ENCODE results near the gene LMF1. TPM values are rescaled to one million over a fixed set of nuclear protein-coding genes. Genes with fewer than 3 reads are reported as not detected.

The LMF1 gene
- polyA plus RNA-seq, 1 donor (not counting 4 experiments of a cell fraction or from before 2014, with no cell fraction given) = 3.1 TPM

DNA sequence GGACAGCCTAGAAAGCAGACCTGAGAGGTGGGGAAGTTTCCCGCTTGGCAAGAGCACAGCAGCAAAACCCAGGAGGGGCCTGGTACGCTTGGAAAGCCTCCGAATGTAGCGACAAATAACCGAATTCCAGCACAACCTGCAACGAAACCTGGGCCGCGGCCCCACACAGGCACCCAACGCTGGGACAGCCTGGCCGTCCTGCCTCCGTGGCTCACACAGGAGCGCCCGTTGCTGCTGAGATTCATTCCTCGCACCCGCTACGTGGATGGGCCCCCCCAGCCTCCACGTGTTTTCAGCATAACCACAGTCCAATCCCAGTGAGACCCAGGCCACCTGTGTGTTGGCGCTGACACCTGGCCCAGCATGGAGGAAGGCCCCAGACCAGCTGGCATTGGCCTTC, 42.9 kb downstream of the LMF1 start:
- no peaks in the 10 kb centered on the region for H4K20me1 ChIP-seq (ENCODE audit: control insufficient read depth, extremely low read depth, insufficient read depth, low read length)
- TF ChIP-seq EZH2 (IDR thresholded peaks at IDR 0.05; ENCODE audit: low read length) = no peak
- TF ChIP-seq, protein P1, sequence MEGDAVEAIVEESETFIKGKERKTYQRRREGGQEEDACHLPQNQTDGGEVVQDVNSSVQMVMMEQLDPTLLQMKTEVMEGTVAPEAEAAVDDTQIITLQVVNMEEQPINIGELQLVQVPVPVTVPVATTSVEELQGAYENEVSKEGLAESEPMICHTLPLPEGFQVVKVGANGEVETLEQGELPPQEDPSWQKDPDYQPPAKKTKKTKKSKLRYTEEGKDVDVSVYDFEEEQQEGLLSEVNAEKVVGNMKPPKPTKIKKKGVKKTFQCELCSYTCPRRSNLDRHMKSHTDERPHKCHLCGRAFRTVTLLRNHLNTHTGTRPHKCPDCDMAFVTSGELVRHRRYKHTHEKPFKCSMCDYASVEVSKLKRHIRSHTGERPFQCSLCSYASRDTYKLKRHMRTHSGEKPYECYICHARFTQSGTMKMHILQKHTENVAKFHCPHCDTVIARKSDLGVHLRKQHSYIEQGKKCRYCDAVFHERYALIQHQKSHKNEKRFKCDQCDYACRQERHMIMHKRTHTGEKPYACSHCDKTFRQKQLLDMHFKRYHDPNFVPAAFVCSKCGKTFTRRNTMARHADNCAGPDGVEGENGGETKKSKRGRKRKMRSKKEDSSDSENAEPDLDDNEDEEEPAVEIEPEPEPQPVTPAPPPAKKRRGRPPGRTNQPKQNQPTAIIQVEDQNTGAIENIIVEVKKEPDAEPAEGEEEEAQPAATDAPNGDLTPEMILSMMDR (optimal IDR thresholded peaks at IDR 0.05 in 1 of 3, IDR thresholded peaks at IDR 0.05 in 1 of 3, conservative IDR thresholded peaks at IDR 0.05 in 1 of 3; ENCODE audit: extremely low read depth in 1 of 3, insufficient read depth in 2 of 3, low read length in 3 of 3) = no peak
- H3K27me3 ChIP-seq (ENCODE audit: control insufficient read depth, extremely low read depth, insufficient read depth, low read length) = no peaks in the 10 kb centered on the region
- DNase-seq (ENCODE audit: low read depth, low spot score) (no peak), FAIRE-seq (no peak)
- H3K27ac ChIP-seq (ENCODE audit: control insufficient read depth, insufficient read depth, low read length) = no peak overlapping the region
- H3K9me1 ChIP-seq (ENCODE audit: control insufficient read depth, extremely low read depth, insufficient read depth, low read length) = no peaks in the 10 kb centered on the region
- dilution Hi-C loops (cut with MboI; ENCODE audit: extremely low pct_ligation_motif_present, low sequenced_read_pairs) = no loop called here
- H3K9ac ChIP-seq (ENCODE audit: control insufficient read depth, extremely low read depth, insufficient read depth, low read length) = no peak overlapping the region
- no peaks in the 10 kb centered on the region for H3K36me3 ChIP-seq (ENCODE audit: control insufficient read depth in 2 of 2, extremely low read depth in 1 of 2, insufficient read depth in 2 of 2, low read length in 2 of 2)
- H3K4me3 ChIP-seq (ENCODE audit: control insufficient read depth in 2 of 3, extremely low read depth in 1 of 3, insufficient read depth in 2 of 3, low read depth in 1 of 3, low read length in 3 of 3) = no peak overlapping the region
- H2AFZ ChIP-seq (ENCODE audit: control insufficient read depth, low read length) = no peak overlapping the region
- no peaks in the 10 kb centered on the region for H3K4me1 ChIP-seq (ENCODE audit: control insufficient read depth, extremely low read depth, insufficient read depth, low read length)
- H3K79me2 ChIP-seq (ENCODE audit: control insufficient read depth, insufficient read depth, low read length) = no peaks in the 10 kb centered on the region
- peaks cover 7% of the 10 kb centered on the region for H3K9me3 ChIP-seq (ENCODE audit: control insufficient read depth, low read depth, low read length)
- H3K4me2 ChIP-seq (ENCODE audit: control insufficient read depth, extremely low read depth, insufficient read depth, low read depth, low read length) = no peak overlapping the region

DNA sequence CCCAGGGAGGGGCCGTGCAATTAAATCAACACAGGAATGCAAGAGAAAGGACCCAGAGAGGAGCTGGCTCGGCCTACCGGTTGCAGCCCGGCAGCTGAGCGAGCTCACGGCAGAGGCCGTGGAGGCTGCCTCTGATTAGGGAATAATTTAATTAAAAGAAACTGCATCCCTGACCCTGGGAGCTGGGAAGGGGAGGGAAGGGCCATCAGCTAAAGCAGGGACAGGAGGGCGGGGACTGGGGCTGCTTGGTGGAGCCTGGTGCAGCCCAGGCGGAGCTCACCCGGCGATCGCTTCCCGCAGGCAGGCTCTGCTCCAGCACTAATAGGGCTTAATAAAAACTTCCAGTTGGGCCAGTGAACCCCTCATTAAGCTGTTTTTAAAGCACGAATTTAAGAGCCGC, 43.4 kb downstream of the LMF1 start:
- Histone ChIP-seq H2AFZ (ENCODE audit: control insufficient read depth, low read length) (no peak overlapping the region), H3K9ac (ENCODE audit: control insufficient read depth, extremely low read depth, insufficient read depth, low read length) (no peak overlapping the region), H4K20me1 (ENCODE audit: control insufficient read depth, extremely low read depth, insufficient read depth, low read length) (no peaks in the 10 kb centered on the region), H3K9me1 (ENCODE audit: control insufficient read depth, extremely low read depth, insufficient read depth, low read length) (no peaks in the 10 kb centered on the region), H3K4me3 (ENCODE audit: control insufficient read depth in 2 of 3, extremely low read depth in 1 of 3, insufficient read depth in 2 of 3, low read depth in 1 of 3, low read length in 3 of 3) (no peak overlapping the region), H3K27me3 (ENCODE audit: control insufficient read depth, extremely low read depth, insufficient read depth, low read length) (no peaks in the 10 kb centered on the region), H3K9me3 (ENCODE audit: control insufficient read depth, low read depth, low read length) (peaks cover 7% of the 10 kb centered on the region), H3K4me1 (ENCODE audit: control insufficient read depth, extremely low read depth, insufficient read depth, low read length) (no peaks in the 10 kb centered on the region), H3K79me2 (ENCODE audit: control insufficient read depth, insufficient read depth, low read length) (no peaks in the 10 kb centered on the region), H3K4me2 (ENCODE audit: control insufficient read depth, extremely low read depth, insufficient read depth, low read depth, low read length) (no peak overlapping the region), H3K27ac (ENCODE audit: control insufficient read depth, insufficient read depth, low read length) (no peak overlapping the region), H3K36me3 (ENCODE audit: control insufficient read depth in 2 of 2, extremely low read depth in 1 of 2, insufficient read depth in 2 of 2, low read length in 2 of 2) (no peaks in the 10 kb centered on the region)
- TF ChIP-seq EZH2 (IDR thresholded peaks at IDR 0.05; ENCODE audit: low read length) = no peak
- TF ChIP-seq, protein P1 (optimal IDR thresholded peaks at IDR 0.05 in 1 of 3, IDR thresholded peaks at IDR 0.05 in 1 of 3, conservative IDR thresholded peaks at IDR 0.05 in 1 of 3; ENCODE audit: extremely low read depth in 1 of 3, insufficient read depth in 2 of 3, low read length in 3 of 3) = no peak
- FAIRE-seq (no peak), DNase-seq (ENCODE audit: low read depth, low spot score) (no peak)
- dilution Hi-C loops (cut with MboI; ENCODE audit: extremely low pct_ligation_motif_present, low sequenced_read_pairs) = no loop called here

All from keratinocyte (primary cell).